GM10266 (cell line): ENCODE measurements around the gene MED12L.

Experiments
- DNase-seq: peaks from one replicate; pipeline ENCODE4 v3.0.0; 2012; ENCODE audit errors: extremely low spot score
- TF ChIP-seq, protein P1 (sequence below): IDR thresholded peaks from 2 replicates; pipeline ENCODE4 v1.5.1; 2012; ENCODE audit warnings: mild to moderate bottlenecking, low read depth; ENCODE audit not compliant: control insufficient read depth, insufficient read depth; ENCODE audit errors: missing control alignments

Gene MED12L

DNA sequence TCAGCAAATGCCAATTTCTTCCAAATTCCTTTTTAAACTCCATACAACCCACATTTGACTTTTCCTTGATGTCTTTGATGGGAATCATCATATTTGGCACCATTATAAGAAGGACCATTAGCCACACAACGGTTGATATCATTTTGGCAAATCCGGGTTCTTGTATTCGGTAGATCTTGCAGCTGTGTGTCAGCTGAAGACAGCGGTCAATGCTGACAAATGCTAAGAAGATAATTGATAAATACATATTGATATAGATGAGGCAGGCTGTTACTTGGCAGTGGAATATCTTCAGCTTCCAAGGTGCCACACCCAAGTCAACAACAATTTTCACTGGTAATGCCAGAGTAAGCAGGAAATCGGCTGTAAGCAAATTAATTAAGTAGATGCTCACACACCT is 113.4 kb downstream of the MED12L start:
- TF ChIP-seq, protein P1, sequence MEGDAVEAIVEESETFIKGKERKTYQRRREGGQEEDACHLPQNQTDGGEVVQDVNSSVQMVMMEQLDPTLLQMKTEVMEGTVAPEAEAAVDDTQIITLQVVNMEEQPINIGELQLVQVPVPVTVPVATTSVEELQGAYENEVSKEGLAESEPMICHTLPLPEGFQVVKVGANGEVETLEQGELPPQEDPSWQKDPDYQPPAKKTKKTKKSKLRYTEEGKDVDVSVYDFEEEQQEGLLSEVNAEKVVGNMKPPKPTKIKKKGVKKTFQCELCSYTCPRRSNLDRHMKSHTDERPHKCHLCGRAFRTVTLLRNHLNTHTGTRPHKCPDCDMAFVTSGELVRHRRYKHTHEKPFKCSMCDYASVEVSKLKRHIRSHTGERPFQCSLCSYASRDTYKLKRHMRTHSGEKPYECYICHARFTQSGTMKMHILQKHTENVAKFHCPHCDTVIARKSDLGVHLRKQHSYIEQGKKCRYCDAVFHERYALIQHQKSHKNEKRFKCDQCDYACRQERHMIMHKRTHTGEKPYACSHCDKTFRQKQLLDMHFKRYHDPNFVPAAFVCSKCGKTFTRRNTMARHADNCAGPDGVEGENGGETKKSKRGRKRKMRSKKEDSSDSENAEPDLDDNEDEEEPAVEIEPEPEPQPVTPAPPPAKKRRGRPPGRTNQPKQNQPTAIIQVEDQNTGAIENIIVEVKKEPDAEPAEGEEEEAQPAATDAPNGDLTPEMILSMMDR, result no peak
- DNase-seq, result no peak

DNA sequence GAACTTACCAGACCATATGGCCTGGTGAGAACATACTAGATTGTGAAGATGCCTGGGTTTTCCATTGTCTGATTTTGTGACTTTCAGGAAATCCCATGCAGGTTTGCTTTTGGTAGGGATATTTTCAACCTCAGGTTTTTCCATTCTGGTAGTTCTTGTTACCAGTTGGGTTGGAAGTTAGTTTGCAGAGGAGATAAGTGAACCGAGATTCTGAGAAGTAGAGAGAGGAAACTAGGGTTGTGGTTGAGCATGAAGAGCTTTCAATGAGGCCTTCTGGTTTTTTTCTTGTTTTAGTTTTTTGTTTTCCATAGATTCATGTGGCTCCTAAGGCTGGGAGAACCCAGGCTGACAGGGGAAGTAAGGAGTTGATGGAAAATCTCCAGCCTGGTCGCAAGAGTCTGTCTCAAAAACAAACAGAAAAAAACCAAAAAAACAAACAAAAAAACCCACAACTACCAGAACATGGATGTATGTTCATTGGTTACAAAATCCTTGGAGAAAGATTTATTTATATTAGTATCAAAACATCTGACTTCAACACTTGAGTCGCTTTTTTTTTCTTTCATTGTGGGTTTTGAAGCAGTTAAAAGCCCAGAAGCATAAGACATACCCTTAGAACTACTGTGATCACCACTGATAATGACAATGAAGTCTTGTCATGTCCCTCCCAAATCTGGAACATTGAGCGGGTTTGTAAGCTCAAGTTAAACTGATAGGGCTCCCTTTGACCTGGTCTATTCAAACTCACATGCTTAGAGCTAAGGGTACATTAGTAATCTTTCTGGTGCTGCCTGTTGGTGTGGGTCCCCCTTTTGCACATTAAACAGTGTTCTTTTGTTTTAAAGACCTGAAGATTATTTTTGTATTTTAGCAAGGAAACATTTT is 114.3 kb downstream of the MED12L start:
- no peak for DNase-seq
- TF ChIP-seq, protein P1, result no peak

DNA sequence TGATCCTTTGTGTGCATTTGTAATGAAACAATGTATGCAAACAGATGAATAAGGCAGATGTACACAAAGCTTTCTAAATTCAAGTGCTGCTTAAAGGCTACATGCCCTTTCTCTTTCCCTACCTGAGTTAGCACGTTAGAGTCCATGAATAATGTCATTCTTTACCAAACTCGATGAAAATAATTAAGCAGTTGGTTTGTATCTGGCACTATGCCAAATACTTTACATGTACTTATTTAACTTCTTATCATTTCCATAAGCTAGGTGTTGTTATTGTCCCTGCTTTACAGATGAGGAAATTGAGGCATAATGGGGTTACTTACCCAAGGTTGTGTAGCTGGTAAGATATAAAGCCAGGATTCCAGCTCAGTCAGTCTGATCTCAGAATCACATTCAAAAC is 115.1 kb downstream of the MED12L start:
- DNase-seq, result no peak
- TF ChIP-seq, protein P1, result no peak

DNA sequence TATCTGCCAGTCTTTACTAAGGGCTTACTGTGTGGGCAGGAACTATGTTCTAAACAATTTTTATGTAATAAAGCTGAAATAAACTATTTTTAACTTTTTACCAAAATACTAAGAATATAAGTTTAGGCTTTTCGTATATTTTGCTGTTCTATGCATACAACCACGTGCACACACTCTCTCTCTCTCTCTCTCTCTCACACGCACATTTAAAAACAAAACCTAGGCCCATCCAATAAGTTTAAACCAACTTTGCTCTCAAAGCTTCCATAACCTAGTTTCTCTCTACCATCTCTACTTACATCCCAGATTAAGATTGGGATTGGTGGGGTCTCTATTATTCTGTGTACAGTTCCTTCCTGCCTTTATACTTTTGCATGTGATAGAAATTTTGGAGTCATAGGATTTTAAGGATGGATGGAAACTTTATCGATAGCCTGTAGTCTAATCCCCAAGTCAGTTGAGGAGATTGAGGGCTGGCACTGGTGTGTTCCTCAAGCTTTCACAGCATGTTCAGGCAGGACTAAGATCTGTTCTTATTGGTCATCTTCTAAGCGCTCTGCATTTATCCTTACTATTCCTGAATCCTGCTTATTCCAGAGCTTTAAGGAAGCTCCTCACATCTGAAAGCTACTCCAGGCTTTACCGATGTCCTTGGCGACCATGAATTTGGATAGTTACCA is 115.7 kb downstream of the MED12L start:
- TF ChIP-seq, protein P1, result no peak

DNA sequence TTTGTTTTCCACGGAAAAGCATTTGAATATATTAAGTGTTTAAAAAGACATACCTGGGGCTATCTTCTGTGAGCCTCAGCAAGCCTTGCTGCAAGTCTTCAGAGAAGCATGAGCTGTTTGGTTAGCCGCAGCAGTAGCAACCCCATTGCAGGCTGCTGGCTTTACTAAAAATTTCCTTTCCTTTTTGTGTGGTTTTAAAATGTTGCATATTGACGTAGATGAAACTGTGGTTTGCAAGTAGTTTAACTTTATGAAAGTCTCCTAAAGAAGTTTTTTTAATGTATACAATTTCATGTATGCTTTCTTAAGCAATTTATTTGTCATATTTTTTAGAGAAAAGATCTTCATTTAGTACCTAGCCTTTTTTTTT is 117.6 kb downstream of the MED12L start, which contains the start of gene GPR171:
Gene GPR171, minus strand, starts transcription at position 166 of the 370 bp plus-strand sequence. CDS start 3,830 bp downstream, outside the sequence.
- TF ChIP-seq, protein P1, result no peak

More for the DNA sequence above, 115.7 kb downstream of the MED12L start:
- DNase-seq, result no peak

DNA sequence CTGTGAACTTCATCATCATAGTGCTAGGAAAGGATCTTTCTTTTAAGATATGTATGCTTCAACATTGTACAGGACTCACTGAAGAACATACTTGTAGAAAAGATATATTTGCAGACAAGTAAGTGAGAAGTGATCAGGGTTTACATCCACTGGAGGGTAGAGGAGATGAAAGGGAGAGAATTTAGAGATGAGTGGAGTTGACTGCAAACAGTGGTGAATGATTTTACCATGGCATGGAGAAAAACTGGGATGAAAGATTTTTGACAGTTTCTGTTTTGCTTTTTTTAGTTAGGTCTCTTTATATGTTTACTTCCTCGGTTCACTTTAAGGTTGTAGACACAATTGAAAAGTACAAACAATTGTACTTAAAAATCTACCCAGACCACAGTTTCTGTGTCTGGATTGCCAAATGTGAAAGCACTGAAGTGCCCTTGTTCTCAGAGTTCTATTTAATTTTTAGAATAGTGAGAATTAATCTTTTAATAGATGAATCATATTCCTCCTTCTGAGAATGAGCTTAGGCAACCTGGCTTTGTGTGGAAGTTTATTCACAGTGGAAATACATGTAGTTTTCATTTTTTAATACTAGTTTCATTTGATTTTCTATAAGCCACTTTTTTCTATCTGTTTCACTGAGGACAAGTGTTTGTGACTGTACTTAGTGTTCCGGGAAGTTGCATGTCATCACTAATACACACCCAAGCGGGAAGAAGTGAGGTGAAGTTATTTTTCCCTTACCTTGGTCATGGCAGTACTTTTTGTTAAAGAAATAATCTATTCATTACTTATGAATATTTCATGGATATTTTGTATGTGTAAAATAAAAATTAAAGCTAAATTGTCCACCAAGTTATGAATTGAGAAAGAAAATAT is 119.3 kb downstream of the MED12L start:
- no peak for DNase-seq

More for the DNA sequence above, 117.6 kb downstream of the MED12L start, which contains the start of gene GPR171:
- peak; percentile 30 for DNase-seq

More for the DNA sequence above, 119.3 kb downstream of the MED12L start:
- TF ChIP-seq, protein P1, result no peak
